HCT116 (cell line): ENCODE results near the gene CYSLTR2. TPM values are rescaled to one million over a fixed set of nuclear protein-coding genes. Genes with fewer than 3 reads are reported as not detected.

ENCODE experiments used
- ATAC-seq: fragments of 200-7000 bp; cut with Tn5 transposase; 2 replicates; pipeline ENCODE4 v1.9.1; 2020; ENCODE audit warnings: mild to moderate bottlenecking, moderate library complexity
- BruUV-seq: library from RNA; stranded (reverse); fragments of 400-500 nt; replicated peaks from 2 replicates; lab custom pipeline; 2021; lab: Mats Ljungman, UMichigan
- CTCF ChIA-PET: fragments of 300-600 bp; sonication (Branson Sonifier 250); formaldehyde crosslinking; loops from one replicate; lab custom pipeline; 2021; ENCODE audit warnings: antibody characterized with exemption; lab: Charles Lee
- POLR2A ChIA-PET: fragments of 300-600, 350-600 bp; sonication (Branson Sonifier 250); formaldehyde crosslinking; loops from one replicate; lab custom pipeline; 2021; ENCODE audit warnings: antibody characterized with exemption; lab: Charles Lee
- RAD21 ChIA-PET, 2 experiments: fragments of 300-600 bp; sonication (Branson Sonifier 250); formaldehyde crosslinking; loops; one replicate each; lab custom pipeline; 2023; ENCODE audit warnings: low total read pairs in 2 of 2; ENCODE audit not compliant: uncharacterized antibody in 2 of 2, unreplicated experiment in 2 of 2, low non-redundant PET in 1 of 2; lab: Charles Lee
- DNase-seq: peaks from one replicate; pipeline ENCODE4 v3.0.0-alpha.2; 2010; ENCODE audit warnings: low read depth, low spot score
- H2AFZ ChIP-seq: fragments of 200-600 bp; shearing (Covaris generic), sonication (generic); 2 replicates; pipeline ENCODE4 v1.6.1; 2017; ENCODE audit warnings: low read depth, mixed run types, mixed read lengths, antibody characterized with exemption, low read length; ENCODE audit not compliant: poor library complexity, severe bottlenecking
- H3K27ac ChIP-seq: 2 replicates; pipeline ENCODE4 v1.5.1; 2012; ENCODE audit warnings: low read depth, low read length
- H3K27me3 ChIP-seq: fragments of 200-600 bp; sonication (generic); 2 replicates; pipeline ENCODE4 v1.6.1; 2016; ENCODE audit warnings: mixed run types, low read length, mixed read lengths; ENCODE audit not compliant: insufficient read depth
- H3K36me3 ChIP-seq, 2 experiments: fragments of 200-500 bp in 1 of 2; fragments of 200-600 bp in 1 of 2; sonication (Bioruptor generic) in 1 of 2; sonication (generic) in 1 of 2; 2 replicates each; pipeline versions ENCODE4 v1.5.1 to v1.6.1; 2014 to 2016; ENCODE audit warnings: low read length in 2 of 2, inconsistent platforms in 1 of 2, mixed read lengths in 1 of 2, mixed run types in 1 of 2; ENCODE audit not compliant: insufficient read depth in 2 of 2, control insufficient read depth in 1 of 2
- H3K4me1 ChIP-seq, 2 experiments: fragments of 200-600 bp in 1 of 2; sonication (generic) in 1 of 2; 2 replicates each; pipeline versions ENCODE4 v1.5.1 to v1.6.1; 2012 to 2017; ENCODE audit warnings: low read length in 2 of 2, inconsistent platforms in 1 of 2, mild to moderate bottlenecking in 1 of 2, mixed read lengths in 1 of 2, mixed run types in 1 of 2, moderate library complexity in 1 of 2; ENCODE audit not compliant: insufficient read depth in 2 of 2, control insufficient read depth in 1 of 2
- H3K4me2 ChIP-seq: fragments of 200-600 bp; sonication (generic); 2 replicates; pipeline ENCODE4 v1.6.1; 2017; ENCODE audit warnings: mixed run types, low read length, mixed read lengths
- H3K4me3 ChIP-seq, 2 experiments: fragments of 200-600 bp in 1 of 2; sonication (generic) in 1 of 2; replicated peaks in 1 of 2; 2 replicates each; pipeline ENCODE4 v1.5.1; 2011 to 2016; ENCODE audit warnings: low read length in 2 of 2, control low read depth in 1 of 2, low read depth in 1 of 2, mild to moderate bottlenecking in 1 of 2, mixed read lengths in 1 of 2, mixed run types in 1 of 2
- H3K79me2 ChIP-seq: fragments of 200-600 bp; sonication (generic); 2 replicates; pipeline ENCODE4 v1.6.1; 2017; ENCODE audit warnings: mild to moderate bottlenecking, mixed run types, low read length, moderate library complexity, mixed read lengths; ENCODE audit not compliant: insufficient read depth
- H3K9ac ChIP-seq: fragments of 200-600 bp; sonication (generic); 2 replicates; pipeline ENCODE4 v1.6.1; 2016; ENCODE audit warnings: low read length, mixed read lengths
- H3K9me2 ChIP-seq: fragments of 200-600 bp; sonication (generic), shearing (Covaris generic); 2 replicates; pipeline ENCODE4 v1.6.1; 2017; ENCODE audit warnings: mixed run types, mild to moderate bottlenecking, moderate library complexity; ENCODE audit not compliant: insufficient read depth
- H3K9me3 ChIP-seq, 2 experiments: fragments of 200-500 bp in 1 of 2; fragments of 200-600 bp in 1 of 2; sonication (Bioruptor generic) in 1 of 2; sonication (generic) in 1 of 2; 2 replicates each; pipeline ENCODE4 v1.6.1; 2014 to 2017; ENCODE audit warnings: low read length in 2 of 2, mixed read lengths in 2 of 2, inconsistent platforms in 1 of 2, low read depth in 1 of 2, mild to moderate bottlenecking in 1 of 2, mixed run types in 1 of 2, moderate library complexity in 1 of 2; ENCODE audit not compliant: control insufficient read depth in 1 of 2, insufficient read depth in 1 of 2
- H4K20me1 ChIP-seq: fragments of 200-600 bp; sonication (generic), shearing (Covaris generic); 2 replicates; pipeline ENCODE4 v1.6.1; 2017; ENCODE audit warnings: mixed run types, mild to moderate bottlenecking, moderate library complexity; ENCODE audit not compliant: insufficient read depth
- CBX3 ChIP-seq: IDR thresholded peaks from 2 replicates; pipeline ENCODE4 v1.6.1; 2012; ENCODE audit warnings: low read depth
- CEBPB ChIP-seq: IDR thresholded peaks from 2 replicates; pipeline ENCODE4 v1.6.1; 2012; ENCODE audit warnings: low read depth
- CTCF ChIP-seq, 3 experiments: fragments of 200-600 bp in 1 of 3; sonication (generic) in 1 of 3; IDR thresholded peaks in 2 of 3; conservative IDR thresholded peaks in 1 of 3; 2 replicates each; pipeline ENCODE4 v1.5.1; 2012 to 2017; ENCODE audit warnings: low read depth in 2 of 3, low read length in 2 of 3, antibody characterized with exemption in 1 of 3, borderline replicate concordance in 1 of 3, control low read depth in 1 of 3, mild to moderate bottlenecking in 1 of 3, mixed read lengths in 1 of 3, mixed run types in 1 of 3, moderate library complexity in 1 of 3; ENCODE audit not compliant: insufficient read depth in 1 of 3
- ELF1 ChIP-seq: IDR thresholded peaks from 2 replicates; pipeline ENCODE4 v1.6.1; 2012; ENCODE audit warnings: low read depth, borderline replicate concordance
- EZH2 ChIP-seq: fragments of 200-600 bp; sonication (generic); IDR thresholded peaks from 2 replicates; pipeline ENCODE4 v1.6.1; 2017; ENCODE audit warnings: antibody characterized with exemption, mixed run types
- EZH2phosphoT487 ChIP-seq: fragments of 200-600 bp; IDR thresholded peaks from 2 replicates; pipeline ENCODE4 v1.6.1; 2018; ENCODE audit warnings: antibody characterized with exemption, borderline replicate concordance
- MAX ChIP-seq: IDR thresholded peaks from 2 replicates; pipeline ENCODE4 v1.6.1; 2012
- POLR2AphosphoS5 ChIP-seq: IDR thresholded peaks from 2 replicates; pipeline ENCODE4 v1.6.1; 2011; ENCODE audit warnings: mild to moderate bottlenecking, low read depth, low read length, moderate library complexity
- RAD21 ChIP-seq: IDR thresholded peaks from 2 replicates; pipeline ENCODE4 v1.6.1; 2012; ENCODE audit warnings: low read depth, mild to moderate bottlenecking
- REST ChIP-seq: IDR thresholded peaks from 2 replicates; pipeline ENCODE4 v1.6.1; 2012; ENCODE audit warnings: low read depth
- SIN3A ChIP-seq: IDR thresholded peaks from 2 replicates; pipeline ENCODE4 v1.6.1; 2012; ENCODE audit warnings: low read depth
- SP1 ChIP-seq: IDR thresholded peaks from 2 replicates; pipeline ENCODE4 v1.6.1; 2012; ENCODE audit warnings: low read depth
- SRF ChIP-seq: IDR thresholded peaks from 2 replicates; pipeline ENCODE4 v1.6.1; 2012; ENCODE audit warnings: low read depth
- YY1 ChIP-seq: IDR thresholded peaks from 2 replicates; pipeline ENCODE4 v1.6.1; 2011; ENCODE audit warnings: low read length, low read depth, moderate library complexity, mild to moderate bottlenecking; ENCODE audit not compliant: insufficient replicate concordance; ENCODE audit errors: extremely low read depth
- ZBTB33 ChIP-seq: IDR thresholded peaks from 2 replicates; pipeline ENCODE4 v1.6.1; 2011; ENCODE audit warnings: mild to moderate bottlenecking, low read length, moderate library complexity; ENCODE audit not compliant: insufficient replicate concordance; ENCODE audit errors: extremely low read depth
- ZFX ChIP-seq: fragments of 450-650 bp; IDR thresholded peaks from 2 replicates; pipeline ENCODE4 v1.6.1; 2017
- ZNF274 ChIP-seq: fragments of 200-500 bp; sonication (Bioruptor generic); IDR thresholded peaks from 2 replicates; pipeline ENCODE4 v1.6.1; 2014; ENCODE audit warnings: mild to moderate bottlenecking, low read depth, low read length, inconsistent platforms
- intact Hi-C: fragments of 100-400 bp; cut with micrococcal nuclease; formaldehyde crosslinking; loops from 2 replicates; pipeline ENCODE4 v1.10.0; 2022
- total RNA-seq: library from RNA; stranded (reverse); gene quantifications from one replicate; pipeline ENCODE4 v1.2.1, GENCODE V29; 2021; ENCODE audit not compliant: unreplicated experiment

Gene CYSLTR2
- total RNA-seq, 1 experiment from 2014 or later, result not detected

- no peak for DNase-seq
- H2AFZ ChIP-seq, result no peak overlapping the region
- H3K79me2 ChIP-seq, result no peaks in the 10 kb centered on the region
- no peaks in the 10 kb centered on the region for H4K20me1 ChIP-seq
- no TSS peak for BruUV-seq
- intact Hi-C loops, result no loop called here
- H3K27ac ChIP-seq, result no peak overlapping the region
- no peaks in the 10 kb centered on the region for H3K36me3 ChIP-seq
- H3K4me3 ChIP-seq, result no peak overlapping the region
- ChIA-PET CTCF (no interaction called here), POLR2A (no interaction called here), RAD21 (no interaction called here)
- H3K9me3 ChIP-seq, result no peaks in the 10 kb centered on the region
- H3K27me3 ChIP-seq, result 0 out of 2 replicates have a peak, but pooled peaks cover 5% of the 10 kb centered on the region
- H3K4me2 ChIP-seq, result no peak overlapping the region
- TF ChIP-seq SIN3A (no peak), CEBPB (no peak), YY1 (no peak), CTCF (IDR thresholded peaks at IDR 0.05 in 2 of 3, conservative IDR thresholded peaks at IDR 0.05 in 1 of 3; ENCODE audit: borderline replicate concordance in 1 of 3, insufficient read depth in 1 of 3, low read depth in 2 of 3, low read length in 2 of 3) (no peak), EZH2 (no peak), ZNF274 (no peak), POLR2AphosphoS5 (no peak), EZH2phosphoT487 (no peak), ELF1 (no peak), SP1 (no peak), REST (no peak), MAX (no peak), RAD21 (no peak), ZFX (no peak), ZBTB33 (no peak), CBX3 (no peak), SRF (no peak)
- H3K9me2 ChIP-seq, result no peaks in the 10 kb centered on the region
- H3K9ac ChIP-seq, result no peak overlapping the region
- H3K4me1 ChIP-seq, result peaks cover 0 to 5% of the 10 kb centered on the region in 2 experiments; a peak in 1 of 4 replicates
- ATAC-seq, result no peak
These were observed 8.8 kb upstream of the CYSLTR2 start for GRCh38 chr13:48644951-48645350.
